ENCODE data around the gene VWA1. TPM values are rescaled to one million over a fixed set of nuclear protein-coding genes. Genes with fewer than 3 reads are reported as not detected.

VWA1 gene
- total RNA-seq, 1 experiment from 2014 or later, result 858 TPM

DNA sequence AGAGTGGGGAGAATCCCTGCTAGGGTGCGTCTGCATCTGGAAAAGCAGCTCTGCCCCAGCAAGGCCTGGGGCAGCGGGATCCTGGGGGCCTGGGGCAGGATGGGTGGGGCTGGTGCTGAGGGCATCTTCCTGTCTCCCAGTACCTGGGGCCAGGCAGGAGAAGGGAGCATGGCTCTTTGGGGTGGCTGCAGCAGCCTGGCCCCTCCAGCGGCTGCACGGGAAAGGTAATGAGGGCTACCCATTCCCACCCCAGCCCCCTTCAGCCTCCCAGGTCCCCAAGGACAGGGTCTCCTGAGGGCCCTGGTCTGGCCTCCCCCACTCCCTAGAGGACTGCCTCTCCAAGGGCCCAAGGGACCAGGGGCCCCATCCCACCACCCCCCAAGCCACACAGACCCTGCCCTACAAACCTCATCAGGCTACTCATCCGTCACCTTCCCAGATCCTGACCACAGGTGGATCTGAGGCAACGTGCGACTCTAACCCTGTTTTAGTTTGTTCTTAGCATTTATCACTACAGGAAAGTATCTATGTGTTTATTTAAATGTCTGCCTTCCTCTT is 13.5 kb upstream of the VWA1 start:
- ChIA-PET CTCF (no interaction called here), POLR2A (interaction anchor here (1.5 kb wide), 1 partner anchor 9 kb away, joined by 7 read pairs; no protein-coding TSS in a partner anchor)
- H3K36me3 ChIP-seq (ENCODE audit: control insufficient read depth, insufficient read depth, low read length), result no peaks in the 10 kb centered on the region
- no peaks in the 10 kb centered on the region for H3K9me3 ChIP-seq (ENCODE audit: control insufficient read depth, insufficient read depth, low read depth, low read length)
- intact Hi-C loops (cut with micrococcal nuclease; ENCODE audit: unreplicated experiment), result no loop called here
- H3K27ac ChIP-seq (ENCODE audit: low read length), result peak overlapping the region; percentile 65
- in situ Hi-C loops (cut with HindIII; ENCODE audit: low pct_unique_long_range_greater_than_20kb, low sequenced_read_pairs), result no loop called here
- no peak overlapping the region for H3K4me3 ChIP-seq (ENCODE audit: low read depth in 2 of 2, low read length in 2 of 2)
- no TSS peak for BruUV-seq (replicated peaks)
- H3K4me1 ChIP-seq (ENCODE audit: control insufficient read depth, insufficient read depth, low read length), result peaks cover 27% of the 10 kb centered on the region
- no peaks in the 10 kb centered on the region for H3K27me3 ChIP-seq (ENCODE audit: control insufficient read depth, insufficient read depth, low read length)
- DNase-seq (ENCODE audit: low read depth, low spot score) (no peak), ATAC-seq (no peak)
- TF ChIP-seq TCF7L2 (IDR thresholded peaks at IDR 0.05; ENCODE audit: low read depth, low read length) (no peak), POLR2AphosphoS5 (IDR thresholded peaks at IDR 0.05; ENCODE audit: low read depth, low read length) (no peak), CTCF (IDR thresholded peaks at IDR 0.05) (no peak), SIN3A (IDR thresholded peaks at IDR 0.05; ENCODE audit: borderline replicate concordance, insufficient read depth, low read depth, low read length) (no peak), REST (IDR thresholded peaks at IDR 0.05; ENCODE audit: insufficient read depth in 1 of 2, low read depth in 2 of 2, low read length in 1 of 2) (no peak)

DNA sequence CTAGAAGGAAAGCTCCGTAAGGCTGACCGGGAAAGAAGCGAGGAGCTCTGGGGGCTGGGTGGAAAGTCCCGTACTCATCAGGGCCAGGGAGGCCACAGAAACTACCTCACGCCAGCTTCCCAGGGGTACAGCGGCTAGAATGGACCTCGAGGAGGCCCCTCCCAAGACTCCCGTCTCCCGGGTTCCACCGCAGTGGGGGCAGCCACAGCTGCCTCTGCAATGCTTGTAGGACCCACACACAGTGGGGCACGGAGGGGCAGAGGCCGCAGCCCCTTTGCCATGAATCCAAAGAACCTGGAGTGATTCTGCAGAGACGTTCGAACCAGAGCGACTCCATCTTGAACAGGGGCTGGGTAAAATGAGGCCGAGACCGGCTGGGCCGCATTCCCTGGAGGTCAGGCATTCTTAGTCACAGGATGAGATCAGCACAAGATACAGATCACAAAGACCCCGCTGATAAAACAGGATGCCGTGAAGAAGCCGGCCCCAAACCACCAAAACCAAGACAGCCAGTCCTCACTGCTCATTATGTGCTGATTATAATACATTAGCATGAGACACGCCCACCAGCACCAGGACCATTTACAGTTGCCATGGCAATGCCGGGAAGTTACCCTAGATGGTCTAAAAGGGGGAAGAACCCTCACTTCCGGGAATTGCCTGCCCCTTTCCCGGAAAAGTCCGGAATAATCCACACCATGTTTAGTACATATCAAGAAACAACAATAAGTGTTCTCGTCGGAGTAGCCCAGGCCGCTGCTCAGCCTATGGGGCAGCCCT is 12.8 kb upstream of the VWA1 start:
- H3K4me1 ChIP-seq (ENCODE audit: control insufficient read depth, insufficient read depth, low read length), result peaks cover 27% of the 10 kb centered on the region
- peak overlapping the region; percentile 65 for H3K27ac ChIP-seq (ENCODE audit: low read length)

More for the DNA sequence above, 12.8 kb upstream of the VWA1 start:
- Histone ChIP-seq H3K4me3 (ENCODE audit: low read depth in 2 of 2, low read length in 2 of 2) (no peak overlapping the region), H3K9me3 (ENCODE audit: control insufficient read depth, insufficient read depth, low read depth, low read length) (no peaks in the 10 kb centered on the region), H3K36me3 (ENCODE audit: control insufficient read depth, insufficient read depth, low read length) (no peaks in the 10 kb centered on the region), H3K27me3 (ENCODE audit: control insufficient read depth, insufficient read depth, low read length) (no peaks in the 10 kb centered on the region)
- ATAC-seq (no peak), DNase-seq (ENCODE audit: low read depth, low spot score) (no peak)
- intact Hi-C loops (cut with micrococcal nuclease; ENCODE audit: unreplicated experiment) (no loop called here), in situ Hi-C loops (cut with HindIII; ENCODE audit: low pct_unique_long_range_greater_than_20kb, low sequenced_read_pairs) (no loop called here)
- POLR2A ChIA-PET, result no interaction called here
- BruUV-seq (replicated peaks), result no TSS peak
- CTCF ChIA-PET, result no interaction called here
- TF ChIP-seq CTCF (IDR thresholded peaks at IDR 0.05), result no peak
- TF ChIP-seq TCF7L2 (IDR thresholded peaks at IDR 0.05; ENCODE audit: low read depth, low read length), result no peak
